ENCODE results near the gene RBBP6.
"Not testable (repeated sequence)": the region's sequence is repeated elsewhere in the genome, so short reads cannot be mapped to it uniquely, and the experiment has no call there.

RBBP6 gene

GRCh38 chr16:24568392-24568791, 29.0 kb downstream of the RBBP6 start:
- DNase-seq (ENCODE audit: low read depth), result no peak

- DNase-seq (ENCODE audit: low read depth), result no peak
These were observed 31.7 kb downstream of the RBBP6 start for GRCh38 chr16:24571096-24571495.

- DNase-seq (ENCODE audit: low read depth), result no peak
These were observed 32.7 kb downstream of the RBBP6 start for GRCh38 chr16:24572069-24572468.

GRCh38 chr16:24573141-24573540, 33.8 kb downstream of the RBBP6 start:
- DNase-seq (ENCODE audit: low read depth), result no peak

GRCh38 chr16:24574515-24575485, 35.4 kb downstream of the RBBP6 start:
- not testable (repeated sequence) for DNase-seq (ENCODE audit: low read depth)

GRCh38 chr16:24575791-24576190, 36.4 kb downstream of the RBBP6 start:
- DNase-seq (ENCODE audit: low read depth), result not testable (repeated sequence)

- DNase-seq (ENCODE audit: low read depth), result no peak
These were observed 37.8 kb downstream of the RBBP6 start for GRCh38 chr16:24577167-24577566.

- DNase-seq (ENCODE audit: low read depth), result no peak
These were observed 41.3 kb downstream of the RBBP6 start for GRCh38 chr16:24580665-24581064.

GRCh38 chr16:24583494-24583893, 44.1 kb downstream of the RBBP6 start:
- DNase-seq (ENCODE audit: low read depth), result no peak

GRCh38 chr16:24589997-24590396, 50.6 kb downstream of the RBBP6 start:
- DNase-seq (ENCODE audit: low read depth), result no peak

GRCh38 chr16:24598777-24599437, 59.5 kb downstream of the RBBP6 start:
- no peak for DNase-seq (ENCODE audit: low read depth)

GRCh38 chr16:24609417-24609739, 70.0 kb downstream of the RBBP6 start:
- DNase-seq (ENCODE audit: low read depth), result no peak

- DNase-seq (ENCODE audit: low read depth), result no peak
These were observed 70.5 kb downstream of the RBBP6 start for GRCh38 chr16:24609740-24610415.

- DNase-seq (ENCODE audit: low read depth), result no peak
These were observed 71.0 kb downstream of the RBBP6 start for GRCh38 chr16:24610416-24610755.

- no peak for DNase-seq (ENCODE audit: low read depth)
These were observed 71.9 kb downstream of the RBBP6 start for GRCh38 chr16:24611310-24611709.

GRCh38 chr16:24612656-24613055, 73.3 kb downstream of the RBBP6 start:
- no peak for DNase-seq (ENCODE audit: low read depth)

GRCh38 chr16:24613267-24613666, 73.9 kb downstream of the RBBP6 start:
- not testable (repeated sequence) for DNase-seq (ENCODE audit: low read depth)

GRCh38 chr16:24617502-24617901, 78.1 kb downstream of the RBBP6 start:
- DNase-seq (ENCODE audit: low read depth), result no peak

Measured in activated T-helper 1 cell treated with Interleukin-2 at 50 U/mL for 16 hours (primary cell).